Mucosa of descending colon (tissue), 3 donors: Measurements from ENCODE around the gene DENND5B. TPM values are rescaled to one million over a fixed set of nuclear protein-coding genes. Genes with fewer than 3 reads are reported as not detected.

Source experiments
- ATAC-seq: fragments of 200-7000 bp; cut with Tn5 transposase; one replicate; pipeline ENCODE4 v1.9.1; 2020; ENCODE audit warnings: mild to moderate bottlenecking, moderate library complexity
- DNase-seq, 3 donors: peaks; one replicate each; pipeline ENCODE4 v3.0.0-alpha.2; 2020
- H3K36me3 ChIP-seq: fragments of 200-600 bp; one replicate; pipeline ENCODE4 v1.8.0; 2021; ENCODE audit warnings: low read depth, mild to moderate bottlenecking
- H3K4me1 ChIP-seq: fragments of 200-600 bp; one replicate; pipeline ENCODE4 v1.8.0; 2021; ENCODE audit warnings: low read depth, mild to moderate bottlenecking
- H3K4me3 ChIP-seq: fragments of 200-600 bp; one replicate; pipeline ENCODE4 v1.8.0; 2021; ENCODE audit warnings: mild to moderate bottlenecking
- H3K9me3 ChIP-seq: fragments of 200-600 bp; one replicate; pipeline ENCODE4 v1.8.0; 2021; ENCODE audit warnings: mild to moderate bottlenecking
- intact Hi-C, 2 donors: fragments of 100-400 bp; cut with DNase I in 1 of 2; cut with micrococcal nuclease in 1 of 2; formaldehyde crosslinking; loops; one replicate each; pipeline versions ENCODE4 v1.11.0 to v1.11.1; 2022; cut with DNase I, micrococcal nuclease
- total RNA-seq, 3 donors: library from RNA; stranded (reverse); fragmentation: NEBNext Ultra II Directional in 2 of 3; extraction: Animal tissue kit (Norgen Biotek cat#: 25700) in 2 of 3; gene quantifications; one replicate each; pipeline versions ENCODE4 v1.2.1 to v1.2.4, GENCODE V29; 2021 to 2023
- TF ChIP-seq, protein P1 (sequence below): fragments of 200-600 bp; IDR thresholded peaks from one replicate; pipeline ENCODE4 v1.8.0; 2022; ENCODE audit warnings: antibody characterized with exemption, mild to moderate bottlenecking
- donor health status: DM: no; HTN: no; CAD: no; lungs with moderate emphysema.
- donor health status: DM: no; HTN: no; CAD: no.
- donor health status: DM: no; HTN: yes; CAD: no.

DENND5B gene
- total RNA-seq, 3 donors from 2014 or later, result 10.4 to 20.3 (median 12.8) TPM

DNA sequence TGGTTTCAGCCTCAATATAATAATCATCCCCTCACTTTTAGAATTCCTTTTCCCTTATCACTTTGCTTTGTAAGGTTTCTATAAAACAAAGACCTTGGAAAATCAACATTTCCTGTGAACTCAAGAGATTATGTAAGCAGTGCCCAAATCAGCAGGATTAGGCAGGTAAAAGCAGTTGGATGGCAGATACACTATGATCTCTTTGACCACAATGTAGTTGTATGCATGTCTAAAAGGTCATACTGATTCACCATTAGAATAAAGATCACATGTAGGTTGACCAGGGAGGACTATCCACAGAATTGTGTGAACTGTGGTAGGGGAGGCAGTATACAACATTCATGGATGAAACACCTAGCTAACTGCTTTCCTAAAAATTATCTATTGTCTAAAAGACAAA, 57.5 kb downstream of the DENND5B start:
- Histone ChIP-seq H3K4me1 (no peaks in the 10 kb centered on the region), H3K36me3 (no peaks in the 10 kb centered on the region), H3K9me3 (no peaks in the 10 kb centered on the region), H3K4me3 (no peak overlapping the region)
- intact Hi-C loops, result no loop called here
- TF ChIP-seq, protein P1, sequence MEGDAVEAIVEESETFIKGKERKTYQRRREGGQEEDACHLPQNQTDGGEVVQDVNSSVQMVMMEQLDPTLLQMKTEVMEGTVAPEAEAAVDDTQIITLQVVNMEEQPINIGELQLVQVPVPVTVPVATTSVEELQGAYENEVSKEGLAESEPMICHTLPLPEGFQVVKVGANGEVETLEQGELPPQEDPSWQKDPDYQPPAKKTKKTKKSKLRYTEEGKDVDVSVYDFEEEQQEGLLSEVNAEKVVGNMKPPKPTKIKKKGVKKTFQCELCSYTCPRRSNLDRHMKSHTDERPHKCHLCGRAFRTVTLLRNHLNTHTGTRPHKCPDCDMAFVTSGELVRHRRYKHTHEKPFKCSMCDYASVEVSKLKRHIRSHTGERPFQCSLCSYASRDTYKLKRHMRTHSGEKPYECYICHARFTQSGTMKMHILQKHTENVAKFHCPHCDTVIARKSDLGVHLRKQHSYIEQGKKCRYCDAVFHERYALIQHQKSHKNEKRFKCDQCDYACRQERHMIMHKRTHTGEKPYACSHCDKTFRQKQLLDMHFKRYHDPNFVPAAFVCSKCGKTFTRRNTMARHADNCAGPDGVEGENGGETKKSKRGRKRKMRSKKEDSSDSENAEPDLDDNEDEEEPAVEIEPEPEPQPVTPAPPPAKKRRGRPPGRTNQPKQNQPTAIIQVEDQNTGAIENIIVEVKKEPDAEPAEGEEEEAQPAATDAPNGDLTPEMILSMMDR, result no peak
- ATAC-seq (no peak), DNase-seq (no peak)

DNA sequence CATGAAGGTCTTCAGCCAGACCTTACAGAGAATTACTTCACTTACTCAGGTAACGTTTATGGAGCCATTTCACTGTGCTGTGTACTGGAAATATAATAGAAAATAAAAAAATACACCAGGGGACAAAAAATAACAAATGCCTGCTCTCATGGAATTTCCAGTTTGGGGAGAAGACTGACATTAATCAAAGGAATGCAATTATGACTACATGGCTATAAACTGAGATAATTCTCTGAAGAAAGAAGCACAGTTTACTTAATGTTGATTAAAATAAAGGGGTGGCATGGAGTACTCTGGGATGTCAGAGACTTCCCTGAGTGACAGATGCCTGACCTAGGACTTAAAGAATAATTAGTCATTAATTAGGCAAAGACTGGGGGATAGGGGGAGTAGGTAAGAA, 59.0 kb downstream of the DENND5B start:
- ATAC-seq, result no peak
- no peak overlapping the region for H3K4me3 ChIP-seq
- no peaks in the 10 kb centered on the region for H3K9me3 ChIP-seq
- TF ChIP-seq, protein P1, result no peak
- no peaks in the 10 kb centered on the region for H3K4me1 ChIP-seq
- intact Hi-C loops, result no loop called here
- DNase-seq, result no peak
- no peaks in the 10 kb centered on the region for H3K36me3 ChIP-seq

DNA sequence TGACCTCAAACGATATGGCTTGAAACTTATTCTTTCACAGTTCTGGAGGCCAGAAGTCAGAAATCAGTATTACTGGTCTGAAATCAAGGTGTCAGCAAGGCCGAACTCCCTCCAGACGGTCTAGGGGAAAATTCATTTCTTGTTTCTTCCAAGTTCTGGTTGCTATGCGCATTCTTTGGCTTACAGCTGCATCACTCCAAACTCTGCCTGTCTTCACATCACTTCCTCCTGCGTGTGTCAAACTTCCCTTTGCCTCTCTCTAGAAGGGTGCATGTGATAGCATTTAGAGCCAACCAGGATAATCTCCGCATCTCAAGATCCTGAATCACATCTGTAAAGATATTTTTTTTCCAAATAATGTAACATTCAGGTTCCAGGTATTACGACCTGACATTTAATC, 62.8 kb downstream of the DENND5B start:
- no peaks in the 10 kb centered on the region for H3K9me3 ChIP-seq
- intact Hi-C loops, result no loop called here
- ATAC-seq, result no peak
- H3K4me1 ChIP-seq, result no peaks in the 10 kb centered on the region
- TF ChIP-seq, protein P1, result no peak
- no peaks in the 10 kb centered on the region for H3K36me3 ChIP-seq
- DNase-seq, result no peak
- H3K4me3 ChIP-seq, result no peak overlapping the region

DNA sequence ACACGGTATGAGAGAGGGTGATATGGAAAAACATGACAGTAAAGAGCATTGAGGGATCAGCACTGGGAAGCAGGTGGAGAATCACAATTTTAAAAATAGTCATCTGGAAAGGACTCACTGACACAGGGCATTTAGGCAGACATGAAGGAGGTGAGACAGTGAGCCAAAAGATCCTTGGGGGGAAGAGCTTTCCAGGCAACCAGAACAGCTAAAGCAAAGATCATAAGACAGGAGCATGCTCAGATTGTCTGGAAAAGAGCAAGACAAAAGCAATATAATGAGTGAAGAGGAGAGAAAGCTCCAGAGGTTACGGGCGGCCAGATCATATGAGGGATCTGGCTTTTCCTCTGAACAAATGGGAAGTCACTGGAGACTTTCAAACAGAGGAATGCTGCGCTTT, 63.9 kb downstream of the DENND5B start:
- TF ChIP-seq, protein P1, result no peak
- no peak for ATAC-seq
- DNase-seq, result no peak
- intact Hi-C loops, result no loop called here
- Histone ChIP-seq H3K36me3 (no peaks in the 10 kb centered on the region), H3K4me3 (no peak overlapping the region), H3K4me1 (no peaks in the 10 kb centered on the region), H3K9me3 (no peaks in the 10 kb centered on the region)

DNA sequence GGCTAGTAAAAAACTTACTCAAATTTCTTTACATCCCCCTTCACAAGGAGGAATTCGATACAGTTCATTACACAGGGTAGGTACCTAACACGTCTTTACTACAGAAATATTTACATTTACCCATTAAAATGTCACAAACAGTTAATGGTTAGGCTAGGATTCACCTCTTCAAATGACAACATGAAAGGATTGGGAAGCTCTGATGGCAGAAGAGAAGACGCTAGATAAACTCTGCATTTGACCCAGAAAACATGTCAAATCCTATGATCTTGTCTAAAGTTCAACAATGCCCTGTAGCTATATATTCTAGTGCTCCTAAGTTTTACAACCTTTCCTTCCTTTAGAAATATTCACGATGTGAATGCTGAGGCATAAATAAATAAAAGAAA, 64.8 kb downstream of the DENND5B start:
- H3K9me3 ChIP-seq, result no peaks in the 10 kb centered on the region
- no peak for DNase-seq
- ATAC-seq, result no peak
- TF ChIP-seq, protein P1, result no peak
- H3K4me3 ChIP-seq, result no peak overlapping the region
- no peaks in the 10 kb centered on the region for H3K4me1 ChIP-seq
- no peaks in the 10 kb centered on the region for H3K36me3 ChIP-seq
- intact Hi-C loops, result no loop called here

DNA sequence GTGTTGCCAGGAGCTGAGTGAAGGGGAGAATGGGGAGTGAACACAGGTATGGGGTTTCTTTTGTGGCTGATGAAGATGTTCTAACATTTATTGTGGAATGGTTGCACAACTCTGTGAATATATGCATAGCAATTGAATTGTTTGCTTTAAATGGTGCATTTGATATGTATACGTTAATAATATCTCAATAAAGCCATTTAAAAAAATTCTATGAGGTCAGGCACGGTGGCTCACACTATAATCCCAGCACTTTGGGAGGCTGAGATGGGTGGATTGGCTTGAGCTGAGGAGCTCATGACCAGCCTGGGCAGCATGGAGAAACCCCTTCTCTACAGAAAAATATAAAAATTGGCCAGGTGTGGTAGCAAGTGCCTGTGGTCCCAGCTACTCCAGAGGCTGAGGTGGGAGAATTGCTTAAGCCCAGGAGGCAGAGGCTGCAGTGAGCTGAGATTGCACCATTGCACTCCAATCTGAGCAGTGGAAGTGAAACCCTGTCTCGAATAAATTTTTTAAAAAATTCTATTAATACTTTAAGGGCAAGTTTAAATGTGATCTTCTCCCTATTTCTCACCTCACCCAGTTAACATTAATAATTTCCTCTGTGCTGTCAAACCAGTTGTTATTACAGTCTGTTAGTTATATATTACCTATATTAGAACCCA, 65.3 kb downstream of the DENND5B start:
- ATAC-seq, result no peak
- intact Hi-C loops, result no loop called here

More for the DNA sequence above, 65.3 kb downstream of the DENND5B start:
- H3K9me3 ChIP-seq, result no peaks in the 10 kb centered on the region
- no peaks in the 10 kb centered on the region for H3K4me1 ChIP-seq
- DNase-seq, result no peak
- H3K36me3 ChIP-seq, result no peaks in the 10 kb centered on the region
- TF ChIP-seq, protein P1, result no peak
- H3K4me3 ChIP-seq, result no peak overlapping the region
